NCI-H510A treated with DMSO at 0.1 percent for 48 hours (cell line): Measurements from ENCODE around the gene PTPN18.

Experiments used
- DNase-seq: peaks from one replicate; lab custom pipeline; 2025; lab: John Stamatoyannopoulos, UW

The PTPN18 gene

GRCh38 chr2:130365075-130365474 lies 9.2 kb downstream of the PTPN18 start:
- no peak for DNase-seq

DNA sequence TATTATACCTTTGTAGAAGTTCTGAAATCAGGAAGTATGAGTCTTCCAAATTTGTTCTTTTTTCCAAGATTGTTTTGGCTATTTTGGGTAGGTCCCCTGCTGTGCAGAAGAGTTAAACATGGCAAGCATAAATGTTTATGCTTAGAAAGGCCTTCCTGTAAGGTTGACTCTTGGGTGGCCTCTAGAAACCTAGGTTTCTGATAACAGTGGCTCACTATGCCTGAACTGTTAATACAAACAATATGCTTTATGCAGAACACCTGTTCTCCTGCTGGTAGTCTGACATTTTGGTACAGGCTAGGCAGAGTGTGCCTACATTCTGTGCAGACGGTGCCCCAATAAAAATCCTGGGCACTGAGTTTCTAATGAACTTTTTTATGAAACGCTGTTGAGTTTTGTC lies 10.1 kb downstream of the PTPN18 start:
- no peak for DNase-seq

DNA sequence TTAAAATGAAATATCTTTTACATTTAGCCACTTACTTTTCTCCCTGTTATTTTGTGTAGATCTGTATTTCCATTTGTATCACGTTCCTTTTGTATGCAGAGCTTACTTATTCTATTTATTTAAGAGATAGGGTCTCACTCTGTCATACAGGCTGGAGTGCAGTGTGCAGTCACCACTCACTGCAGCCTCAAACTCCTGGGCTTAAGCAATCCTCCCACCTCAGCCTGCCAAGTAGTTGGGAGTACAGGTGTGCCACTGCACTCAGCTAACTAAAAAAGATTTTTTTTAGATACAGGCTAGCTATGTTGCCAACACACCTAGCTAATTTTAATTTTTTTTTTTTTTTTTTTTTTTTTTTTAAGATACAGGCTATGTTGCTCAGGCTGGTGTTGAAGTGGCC lies 10.9 kb downstream of the PTPN18 start:
- no peak for DNase-seq

- DNase-seq, result no peak
Measured at GRCh38 chr2:130368786-130369185, 12.9 kb downstream of the PTPN18 start.

DNA sequence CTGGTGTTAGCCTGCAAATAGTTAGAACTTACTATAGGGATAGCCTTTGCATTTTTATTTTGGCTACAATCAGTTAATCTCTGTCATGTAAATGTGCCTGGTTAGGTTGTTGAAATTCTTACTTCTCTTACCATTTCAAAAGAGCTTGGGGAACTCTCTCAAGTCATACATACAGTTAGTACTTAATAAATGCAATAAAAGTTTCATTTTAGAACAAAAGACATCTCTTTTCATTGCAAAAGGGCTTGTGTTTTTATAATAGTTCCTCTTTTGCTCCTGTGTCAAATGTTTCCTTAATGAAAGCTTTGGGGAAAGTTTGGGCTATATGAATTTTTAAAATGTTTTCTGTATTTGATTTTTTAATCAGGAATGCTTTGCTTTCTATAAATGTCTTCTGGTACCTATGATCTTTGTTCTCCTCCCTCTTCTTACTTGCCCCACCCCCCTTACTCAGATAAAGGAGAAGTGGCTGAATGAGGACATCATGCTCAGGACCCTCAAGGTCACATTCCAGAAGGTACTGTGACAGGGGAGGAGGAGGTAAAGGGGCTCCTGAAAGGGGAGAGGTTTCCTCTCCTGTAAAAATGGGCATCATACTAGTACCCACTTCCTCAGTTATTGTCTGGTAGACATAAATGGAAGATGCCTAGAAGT lies 13.6 kb downstream of the PTPN18 start:
- DNase-seq, result no peak

DNA sequence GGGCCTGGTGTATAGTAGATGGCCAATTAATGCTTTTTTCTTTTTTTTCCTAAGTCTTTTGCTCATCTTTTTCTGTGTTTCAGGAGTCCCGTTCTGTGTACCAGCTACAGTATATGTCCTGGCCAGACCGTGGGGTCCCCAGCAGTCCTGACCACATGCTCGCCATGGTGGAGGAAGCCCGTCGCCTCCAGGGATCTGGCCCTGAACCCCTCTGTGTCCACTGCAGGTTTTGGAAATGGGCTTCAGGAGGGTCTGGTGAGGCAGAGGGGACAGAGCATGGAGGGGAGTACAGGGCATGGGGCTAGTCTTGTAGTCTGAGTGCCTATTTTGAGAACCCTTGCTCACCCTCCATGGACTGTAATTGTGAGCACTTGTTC lies 14.1 kb downstream of the PTPN18 start:
- no peak for DNase-seq

DNA sequence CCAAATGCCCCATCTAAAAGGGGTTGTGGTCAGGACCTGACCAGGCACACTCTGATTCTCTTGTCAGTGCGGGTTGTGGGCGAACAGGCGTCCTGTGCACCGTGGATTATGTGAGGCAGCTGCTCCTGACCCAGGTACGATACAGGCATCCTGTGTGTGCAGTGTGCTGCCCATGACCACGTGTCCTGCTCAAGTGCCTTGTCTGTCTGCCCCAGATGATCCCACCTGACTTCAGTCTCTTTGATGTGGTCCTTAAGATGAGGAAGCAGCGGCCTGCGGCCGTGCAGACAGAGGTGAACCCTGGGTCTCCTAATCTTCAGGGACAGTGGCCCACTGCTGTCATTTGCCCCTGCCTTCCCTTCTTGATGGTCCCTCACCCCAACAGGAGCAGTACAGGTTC lies 14.6 kb downstream of the PTPN18 start:
- peak; percentile 13 for DNase-seq

GRCh38 chr2:130371723-130372054 lies 15.8 kb downstream of the PTPN18 start:
- DNase-seq, result peak; percentile 57

DNA sequence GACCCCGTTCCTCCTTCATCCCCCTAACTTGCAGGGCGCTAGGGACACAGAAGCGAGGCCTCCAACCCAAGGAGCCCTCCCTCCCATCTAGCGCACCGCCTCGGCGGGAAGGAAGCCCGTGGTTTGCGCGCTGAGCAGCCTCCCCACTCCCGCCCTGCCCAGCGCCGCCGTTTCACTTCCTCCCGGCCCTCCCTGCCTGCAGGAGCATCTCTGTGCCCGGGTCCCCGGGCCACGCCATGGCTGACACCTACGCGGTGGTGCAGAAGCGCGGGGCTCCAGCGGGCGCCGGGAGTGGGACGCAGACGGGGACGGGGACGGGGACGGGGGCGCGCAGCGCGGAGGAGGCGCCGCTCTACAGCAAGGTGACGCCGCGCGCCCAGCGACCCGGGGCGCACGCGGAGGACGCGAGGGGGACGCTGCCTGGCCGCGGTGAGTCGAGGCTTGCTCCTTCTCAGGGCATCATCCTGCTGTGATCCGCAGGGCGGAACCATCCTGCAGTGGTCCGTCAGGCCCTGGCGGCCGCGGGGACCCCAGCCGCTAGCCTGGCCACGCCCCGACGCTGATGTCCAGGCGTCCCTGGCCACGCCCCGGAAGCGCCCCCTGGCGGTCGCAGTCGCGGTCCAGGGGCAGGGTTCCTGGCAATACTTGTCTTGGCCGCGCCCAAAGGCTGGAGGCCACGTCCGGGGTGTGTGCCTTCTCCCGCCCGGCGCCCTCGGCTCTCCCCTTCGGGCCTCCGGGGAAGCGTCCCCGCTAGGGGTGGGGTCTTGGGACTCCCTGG lies 16.4 kb downstream of the PTPN18 start:
- peak; percentile 85 for DNase-seq

DNA sequence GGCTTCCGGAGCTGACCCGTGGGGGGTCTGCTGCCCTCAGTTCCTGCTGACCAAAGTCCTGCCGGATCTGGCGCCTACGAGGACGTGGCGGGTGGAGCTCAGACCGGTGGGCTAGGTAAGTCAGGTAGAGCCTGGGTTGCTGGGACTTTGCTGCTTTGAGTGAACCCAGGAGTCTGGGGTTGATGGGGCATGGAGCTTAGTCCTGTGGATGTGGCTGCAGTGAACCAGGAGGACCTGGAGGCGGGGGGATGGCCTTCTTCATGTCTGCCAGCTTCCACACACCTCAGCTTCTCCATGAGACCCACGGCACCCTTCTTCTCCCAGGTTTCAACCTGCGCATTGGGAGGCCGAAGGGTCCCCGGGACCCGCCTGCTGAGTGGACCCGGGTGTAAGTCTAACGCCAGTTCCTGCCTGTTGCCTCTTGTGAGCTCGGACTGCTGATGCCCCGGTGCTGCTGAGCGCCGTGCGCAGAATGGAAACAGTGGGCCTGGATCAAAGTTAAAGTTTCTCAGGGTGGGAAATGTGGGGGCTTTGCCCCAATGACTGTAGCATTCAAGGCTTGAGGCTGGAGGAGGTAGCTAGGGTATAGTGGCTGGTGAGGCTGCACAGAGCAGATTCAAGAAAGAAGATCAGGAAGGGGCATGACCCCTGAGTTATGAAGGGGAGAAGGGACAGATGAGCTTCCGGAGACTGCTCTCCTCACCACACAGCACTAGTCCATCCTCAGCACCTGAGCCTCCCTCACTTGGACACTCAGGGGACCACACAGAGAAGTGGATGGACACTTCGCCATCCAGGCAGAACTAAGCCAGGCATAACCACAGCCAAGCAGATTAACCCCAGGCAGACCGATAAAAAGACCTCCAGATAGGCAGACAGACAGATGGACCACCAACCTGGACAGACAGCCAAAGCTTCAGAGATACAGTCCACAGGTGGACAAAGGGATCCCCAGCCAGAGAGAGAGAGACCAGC lies 17.3 kb downstream of the PTPN18 start:
- no peak for DNase-seq

GRCh38 chr2:130373808-130374365 lies 18.0 kb downstream of the PTPN18 start:
- DNase-seq, result no peak

DNA sequence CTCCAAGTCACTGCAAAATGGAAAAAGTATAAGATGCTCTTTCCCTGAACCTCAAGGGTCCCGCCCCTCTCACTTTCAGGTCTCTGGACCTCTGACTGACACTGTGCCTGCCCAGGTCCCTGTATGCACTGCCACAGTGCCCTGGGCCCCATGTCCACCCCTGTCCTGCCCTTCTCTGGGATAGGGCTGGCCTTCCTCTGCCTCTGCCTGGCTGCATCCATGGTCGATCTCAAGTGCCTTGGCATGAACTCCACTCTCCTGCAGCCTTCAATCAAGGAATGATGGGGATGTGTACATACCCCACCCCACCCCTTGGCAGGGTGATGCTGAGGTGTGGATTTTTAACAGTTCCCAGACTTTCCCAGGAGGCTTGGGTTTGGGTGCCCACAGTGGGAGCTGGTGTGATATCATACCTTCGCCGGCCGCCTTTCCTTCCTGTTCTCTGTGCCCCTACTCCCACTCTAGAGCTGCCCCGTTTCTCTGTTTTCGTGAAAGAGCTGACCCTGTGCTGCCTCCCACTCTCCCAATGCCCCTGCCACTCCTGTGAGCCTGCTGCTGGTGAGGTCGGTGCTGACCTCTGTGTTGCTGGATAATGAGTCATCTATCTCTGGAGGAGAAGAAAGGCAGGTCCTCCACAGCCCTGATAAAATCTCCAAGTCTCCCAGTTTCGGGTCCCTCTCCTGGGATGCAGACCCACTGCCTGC lies 18.9 kb downstream of the PTPN18 start:
- no peak for DNase-seq

- DNase-seq, result no peak
Measured at GRCh38 chr2:130375291-130376266, 19.7 kb downstream of the PTPN18 start.

- no peak for DNase-seq
Measured at GRCh38 chr2:130376433-130377293, 20.8 kb downstream of the PTPN18 start.

DNA sequence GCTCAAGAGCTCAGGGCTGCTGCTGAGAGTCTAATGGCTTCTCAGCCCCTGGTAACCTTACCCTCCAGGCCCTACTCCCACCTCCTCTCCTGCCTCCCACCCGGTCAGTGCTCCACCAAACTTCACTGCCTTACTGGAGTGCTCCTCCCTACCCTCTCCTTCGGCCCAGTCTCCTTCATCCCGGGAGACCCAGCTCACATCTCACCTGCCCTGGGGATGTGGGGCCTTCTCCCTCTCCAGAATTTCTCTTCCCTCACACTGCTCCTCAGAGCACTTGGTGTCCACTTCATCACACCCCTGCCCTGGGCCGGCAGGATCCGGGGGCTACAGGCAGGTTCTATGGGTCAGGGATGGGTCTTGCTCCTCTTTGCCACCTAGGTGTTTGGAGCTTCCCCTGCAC lies 21.6 kb downstream of the PTPN18 start:
- no peak for DNase-seq

GRCh38 chr2:130378206-130378897 lies 22.5 kb downstream of the PTPN18 start:
- no peak for DNase-seq

- DNase-seq, result no peak
Measured at GRCh38 chr2:130378898-130379214, 23.0 kb downstream of the PTPN18 start.

DNA sequence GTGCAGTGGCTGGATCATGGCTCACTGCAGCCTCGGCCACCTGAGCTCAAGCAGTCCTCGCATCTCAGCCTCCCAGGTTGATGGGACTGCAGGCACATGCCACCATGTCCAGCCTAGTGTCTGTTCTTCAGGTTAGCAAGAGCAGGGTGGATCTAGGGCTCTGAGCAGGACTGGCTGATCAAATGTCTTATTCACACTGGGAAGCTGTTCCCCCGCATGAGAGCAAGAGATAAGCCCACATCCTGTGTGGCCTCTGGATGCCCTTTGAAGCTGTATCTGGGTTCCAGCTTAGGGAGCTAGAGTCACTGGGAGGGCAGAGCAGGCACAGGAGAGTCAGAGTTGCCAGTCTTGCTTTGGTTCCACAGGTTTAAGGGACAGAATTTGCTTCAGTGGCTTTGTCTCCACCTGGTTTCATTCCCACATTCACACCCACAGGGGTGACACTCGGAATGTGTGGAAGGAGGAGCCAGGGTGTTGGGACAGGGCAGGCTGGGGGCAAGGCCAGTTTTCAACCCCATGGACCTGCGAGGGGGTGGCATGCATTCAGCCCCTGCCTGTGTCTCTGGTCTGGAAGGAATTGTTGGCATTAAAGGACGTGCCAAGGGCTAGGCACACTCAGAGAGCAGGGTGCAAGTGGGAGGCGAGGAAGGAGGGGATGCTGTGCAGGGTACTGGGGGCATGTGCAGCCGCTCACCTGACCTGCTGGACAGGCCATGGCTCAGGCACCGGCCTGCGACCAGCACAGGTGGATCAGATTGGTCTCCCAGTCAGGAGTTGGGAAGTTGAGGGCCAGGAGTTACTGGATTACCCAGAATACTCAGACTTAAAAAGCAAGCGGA lies 24.5 kb downstream of the PTPN18 start:
- no peak for DNase-seq
